ENCODE data around the gene TAB2.
A peak's percentile ranks its signal among the peaks of the same experiment; 100 is the strongest.

The TAB2 gene

GRCh38 chr6:149363154-149363553 is 45.6 kb downstream of the TAB2 start:
- Histone ChIP-seq H4K91ac (ENCODE audit: low read depth, low read length) (no peak overlapping the region), H3K23ac (ENCODE audit: low read length) (no peak overlapping the region), H3K4me2 (ENCODE audit: low read length) (no peak overlapping the region), H3K79me1 (ENCODE audit: low read length) (no peaks in the 10 kb centered on the region), H3K4ac (ENCODE audit: low read depth, low read length) (no peak overlapping the region), H3K27me3 (ENCODE audit: insufficient read depth, low read length) (no peaks in the 10 kb centered on the region), H3K36me3 (ENCODE audit: control insufficient read depth in 1 of 2, insufficient read depth in 2 of 2, low read length in 2 of 2) (peaks cover 0 to 2% of the 10 kb centered on the region in 2 experiments), H4K8ac (ENCODE audit: low read depth, low read length) (no peak overlapping the region), H3K18ac (ENCODE audit: low read length) (no peak overlapping the region), H2BK5ac (ENCODE audit: low read depth, low read length, poor library complexity) (no peak overlapping the region), H3K4me1 (ENCODE audit: control insufficient read depth in 1 of 2, insufficient read depth in 2 of 2, low read length in 2 of 2) (no peaks in the 10 kb centered on the region), H4K12ac (ENCODE audit: low read depth, low read length) (no peak overlapping the region), H3K14ac (ENCODE audit: low read length) (no peak overlapping the region), H2BK12ac (ENCODE audit: low read length) (no peak overlapping the region), H3K27ac (ENCODE audit: low read depth, low read length) (no peak overlapping the region), H3K9me3 (ENCODE audit: insufficient read depth, low read depth, low read length) (no peaks in the 10 kb centered on the region), H3K79me2 (ENCODE audit: control insufficient read depth, insufficient read depth, low read length, poor library complexity) (peaks cover 3% of the 10 kb centered on the region), H3K9ac (ENCODE audit: low read length) (no peak overlapping the region), H3K4me3 (ENCODE audit: low read depth, low read length) (no peak overlapping the region), H2AFZ (ENCODE audit: insufficient read depth, low read length, poor library complexity) (no peak overlapping the region), H2BK120ac (ENCODE audit: insufficient read depth, low read length, poor library complexity) (no peak overlapping the region), H2AK5ac (ENCODE audit: low read length) (no peak overlapping the region)
- peak; percentile 58 to 76 for DNase-seq
- no CpG with 5 or more reads among the region's 1 CpG for whole genome bisulfite sequencing (ENCODE audit: extremely low coverage, insufficient coverage, insufficient read length)

- Histone ChIP-seq H3K27ac (ENCODE audit: low read depth, low read length) (no peak overlapping the region), H3K27me3 (ENCODE audit: insufficient read depth, low read length) (no peaks in the 10 kb centered on the region), H4K12ac (ENCODE audit: low read depth, low read length) (no peak overlapping the region), H2AFZ (ENCODE audit: insufficient read depth, low read length, poor library complexity) (no peak overlapping the region), H3K14ac (ENCODE audit: low read length) (no peak overlapping the region), H2BK12ac (ENCODE audit: low read length) (no peak overlapping the region), H3K18ac (ENCODE audit: low read length) (no peak overlapping the region), H3K4me2 (ENCODE audit: low read length) (no peak overlapping the region), H2AK5ac (ENCODE audit: low read length) (no peak overlapping the region), H3K9me3 (ENCODE audit: insufficient read depth, low read depth, low read length) (no peaks in the 10 kb centered on the region), H3K4ac (ENCODE audit: low read depth, low read length) (no peak overlapping the region), H3K23ac (ENCODE audit: low read length) (no peak overlapping the region), H3K4me1 (ENCODE audit: control insufficient read depth in 1 of 2, insufficient read depth in 2 of 2, low read length in 2 of 2) (no peaks in the 10 kb centered on the region), H3K79me2 (ENCODE audit: control insufficient read depth, insufficient read depth, low read length, poor library complexity) (peaks cover 3% of the 10 kb centered on the region), H3K9ac (ENCODE audit: low read length) (no peak overlapping the region), H2BK5ac (ENCODE audit: low read depth, low read length, poor library complexity) (no peak overlapping the region), H4K91ac (ENCODE audit: low read depth, low read length) (no peak overlapping the region), H3K4me3 (ENCODE audit: low read depth, low read length) (no peak overlapping the region), H2BK120ac (ENCODE audit: insufficient read depth, low read length, poor library complexity) (no peak overlapping the region), H3K36me3 (ENCODE audit: control insufficient read depth in 1 of 2, insufficient read depth in 2 of 2, low read length in 2 of 2) (peaks cover 0 to 2% of the 10 kb centered on the region in 2 experiments), H4K8ac (ENCODE audit: low read depth, low read length) (no peak overlapping the region), H3K79me1 (ENCODE audit: low read length) (no peaks in the 10 kb centered on the region)
- no peak for DNase-seq
- no CpG with 5 or more reads among the region's 2 CpGs for WGBS (ENCODE audit: extremely low coverage, insufficient coverage, insufficient read length)
These were observed 47.0 kb downstream of the TAB2 start for GRCh38 chr6:149364557-149364956.

DNA sequence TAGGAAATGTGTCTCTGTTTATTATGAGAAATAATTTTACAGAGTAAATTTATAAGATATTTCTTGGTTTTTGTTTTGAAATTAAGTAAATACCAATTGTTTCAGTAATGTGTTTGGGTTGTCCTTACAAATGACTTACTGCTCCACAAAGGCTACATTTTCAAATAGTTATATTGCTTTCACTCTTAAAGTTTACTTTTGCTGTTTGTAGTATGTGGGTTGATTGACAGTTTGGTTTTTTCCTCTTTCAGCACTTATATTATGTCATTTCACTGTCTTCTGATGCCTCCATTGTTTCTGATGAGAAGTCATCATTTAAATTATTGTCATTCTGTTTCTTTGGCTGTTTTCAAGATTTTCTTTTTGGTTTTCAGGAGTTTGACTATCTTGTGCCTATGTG is 47.7 kb downstream of the TAB2 start:
- DNase-seq, result no peak
- H3K4me1 ChIP-seq (ENCODE audit: control insufficient read depth in 1 of 2, insufficient read depth in 2 of 2, low read length in 2 of 2), result no peaks in the 10 kb centered on the region
- H3K18ac ChIP-seq (ENCODE audit: low read length), result no peak overlapping the region
- H2AK5ac ChIP-seq (ENCODE audit: low read length), result no peak overlapping the region
- H3K4me2 ChIP-seq (ENCODE audit: low read length), result no peak overlapping the region
- no peak overlapping the region for H3K9ac ChIP-seq (ENCODE audit: low read length)
- no peak overlapping the region for H3K4me3 ChIP-seq (ENCODE audit: low read depth, low read length)
- H3K36me3 ChIP-seq (ENCODE audit: control insufficient read depth in 1 of 2, insufficient read depth in 2 of 2, low read length in 2 of 2), result peaks cover 0 to 2% of the 10 kb centered on the region in 2 experiments
- H2BK120ac ChIP-seq (ENCODE audit: insufficient read depth, low read length, poor library complexity), result no peak overlapping the region
- H3K9me3 ChIP-seq (ENCODE audit: insufficient read depth, low read depth, low read length), result no peaks in the 10 kb centered on the region
- H3K27ac ChIP-seq (ENCODE audit: low read depth, low read length), result no peak overlapping the region
- H2BK12ac ChIP-seq (ENCODE audit: low read length), result no peak overlapping the region
- H3K79me2 ChIP-seq (ENCODE audit: control insufficient read depth, insufficient read depth, low read length, poor library complexity), result peaks cover 3% of the 10 kb centered on the region
- no peaks in the 10 kb centered on the region for H3K27me3 ChIP-seq (ENCODE audit: insufficient read depth, low read length)
- H2BK5ac ChIP-seq (ENCODE audit: low read depth, low read length, poor library complexity), result no peak overlapping the region
- no peak overlapping the region for H3K23ac ChIP-seq (ENCODE audit: low read length)
- H3K4ac ChIP-seq (ENCODE audit: low read depth, low read length), result no peak overlapping the region
- H3K79me1 ChIP-seq (ENCODE audit: low read length), result no peaks in the 10 kb centered on the region
- H3K14ac ChIP-seq (ENCODE audit: low read length), result no peak overlapping the region
- no peak overlapping the region for H4K12ac ChIP-seq (ENCODE audit: low read depth, low read length)
- no peak overlapping the region for H4K91ac ChIP-seq (ENCODE audit: low read depth, low read length)
- H2AFZ ChIP-seq (ENCODE audit: insufficient read depth, low read length, poor library complexity), result no peak overlapping the region
- H4K8ac ChIP-seq (ENCODE audit: low read depth, low read length), result no peak overlapping the region

DNA sequence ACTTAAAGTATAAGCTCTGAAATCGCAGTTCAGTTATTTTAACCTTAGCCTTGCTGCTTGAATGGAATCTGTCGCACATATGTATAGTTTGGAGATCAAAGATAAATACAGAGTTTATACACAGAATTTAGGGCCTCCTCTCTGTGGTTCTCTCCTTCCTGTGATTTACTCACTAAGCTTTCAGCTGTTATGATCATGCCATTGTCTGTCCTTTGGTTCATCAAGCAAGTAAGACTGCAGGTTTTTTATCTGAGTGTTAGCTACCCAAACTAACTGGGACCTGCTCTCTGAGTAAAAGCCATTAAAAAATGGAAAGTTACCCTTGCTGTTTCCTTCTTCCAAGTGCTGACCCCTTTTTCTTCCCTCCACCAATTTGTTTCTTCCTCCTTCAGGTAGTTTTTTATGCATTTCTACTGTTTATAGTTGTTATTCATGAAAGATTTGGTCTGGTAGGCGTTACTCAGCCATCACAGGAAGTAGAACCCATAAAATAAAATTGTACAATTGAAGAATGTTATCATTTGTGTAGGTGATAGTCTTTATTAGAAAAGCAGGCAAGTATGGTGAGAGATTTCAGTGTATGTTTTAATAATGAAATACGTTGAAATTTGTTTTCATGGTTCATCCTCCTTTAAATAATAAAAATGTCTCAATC is 48.9 kb downstream of the TAB2 start:
- no CpG with 5 or more reads among the region's 4 CpGs for whole genome bisulfite sequencing (ENCODE audit: extremely low coverage, insufficient coverage, insufficient read length)

More for the DNA sequence above, 48.9 kb downstream of the TAB2 start:
- H3K79me1 ChIP-seq (ENCODE audit: low read length), result no peaks in the 10 kb centered on the region
- H3K23ac ChIP-seq (ENCODE audit: low read length), result no peak overlapping the region
- H3K18ac ChIP-seq (ENCODE audit: low read length), result no peak overlapping the region
- peak overlapping the region; percentile 53 for H3K4ac ChIP-seq (ENCODE audit: low read depth, low read length)
- H3K14ac ChIP-seq (ENCODE audit: low read length), result no peak overlapping the region
- no peak for DNase-seq
- H2AK5ac ChIP-seq (ENCODE audit: low read length), result no peak overlapping the region
- H3K9ac ChIP-seq (ENCODE audit: low read length), result no peak overlapping the region
- H3K4me1 ChIP-seq (ENCODE audit: control insufficient read depth in 1 of 2, insufficient read depth in 2 of 2, low read length in 2 of 2), result no peaks in the 10 kb centered on the region
- no peak overlapping the region for H2AFZ ChIP-seq (ENCODE audit: insufficient read depth, low read length, poor library complexity)
- peaks cover 3% of the 10 kb centered on the region for H3K79me2 ChIP-seq (ENCODE audit: control insufficient read depth, insufficient read depth, low read length, poor library complexity)
- no peak overlapping the region for H4K91ac ChIP-seq (ENCODE audit: low read depth, low read length)
- H2BK12ac ChIP-seq (ENCODE audit: low read length), result no peak overlapping the region
- no peak overlapping the region for H2BK5ac ChIP-seq (ENCODE audit: low read depth, low read length, poor library complexity)
- H3K27me3 ChIP-seq (ENCODE audit: insufficient read depth, low read length), result no peaks in the 10 kb centered on the region
- no peak overlapping the region for H4K12ac ChIP-seq (ENCODE audit: low read depth, low read length)
- no peak overlapping the region for H2BK120ac ChIP-seq (ENCODE audit: insufficient read depth, low read length, poor library complexity)
- H3K36me3 ChIP-seq (ENCODE audit: control insufficient read depth in 1 of 2, insufficient read depth in 2 of 2, low read length in 2 of 2), result peaks cover 2 to 4% of the 10 kb centered on the region in 2 experiments
- no peak overlapping the region for H3K4me3 ChIP-seq (ENCODE audit: low read depth, low read length)
- H3K9me3 ChIP-seq (ENCODE audit: insufficient read depth, low read depth, low read length), result no peaks in the 10 kb centered on the region
- H3K4me2 ChIP-seq (ENCODE audit: low read length), result no peak overlapping the region
- H3K27ac ChIP-seq (ENCODE audit: low read depth, low read length), result no peak overlapping the region
- H4K8ac ChIP-seq (ENCODE audit: low read depth, low read length), result no peak overlapping the region

All from trophoblast cell (in vitro differentiated cells and primary cell).